Activated T-helper 2 cell treated with anti-CD3 and anti-CD28 coated beads, Interferon-gamma antibody, Interleukin-2, Interleukin-4, amounts not matched to agents 10 μg/mL and 5 μg/mL and 100 μg/mL, durations not matched to agents 14 hours and 24 hours and 36 hours (primary cell): ENCODE measurements around the gene FBXW8. TPM values are rescaled to one million over a fixed set of nuclear protein-coding genes. Genes with fewer than 3 reads are reported as not detected.
"Not testable (repeated sequence)": the region's sequence is repeated elsewhere in the genome, so short reads cannot be mapped to it uniquely, and the experiment has no call there.

ENCODE experiments used
- DNase-seq: peaks from one replicate; pipeline ENCODE4 v3.0.0; 2021; ENCODE audit warnings: low spot score
- H3K27ac Mint-ChIP-seq: one replicate; pipeline ENCODE4 v1.8.0; 2021; ENCODE audit warnings: mixed read lengths
- H3K27me3 Mint-ChIP-seq: one replicate; pipeline ENCODE4 v1.8.0; 2021; ENCODE audit warnings: low read depth, mixed read lengths
- H3K36me3 Mint-ChIP-seq: one replicate; pipeline ENCODE4 v1.8.0; 2021; ENCODE audit warnings: low read depth, mixed read lengths
- H3K4me1 Mint-ChIP-seq: one replicate; pipeline ENCODE4 v1.8.0; 2021; ENCODE audit warnings: low read depth, mixed read lengths
- H3K4me3 Mint-ChIP-seq: one replicate; pipeline ENCODE4 v1.8.0; 2021; ENCODE audit warnings: low read depth, mild to moderate bottlenecking, moderate library complexity, mixed read lengths
- H3K9me3 Mint-ChIP-seq: one replicate; pipeline ENCODE4 v1.8.0; 2021; ENCODE audit warnings: mixed read lengths
- intact Hi-C: fragments of 100-400 bp; cut with micrococcal nuclease; formaldehyde crosslinking; loops from one replicate; pipeline ENCODE4 v1.15.1; 2023
- total RNA-seq: library from RNA; stranded (reverse); gene quantifications from 2 replicates; pipeline ENCODE4 v1.2.3, GENCODE V29; 2022

FBXW8 gene
- total RNA-seq, 1 donor from 2014 or later = 3.3 TPM

DNA sequence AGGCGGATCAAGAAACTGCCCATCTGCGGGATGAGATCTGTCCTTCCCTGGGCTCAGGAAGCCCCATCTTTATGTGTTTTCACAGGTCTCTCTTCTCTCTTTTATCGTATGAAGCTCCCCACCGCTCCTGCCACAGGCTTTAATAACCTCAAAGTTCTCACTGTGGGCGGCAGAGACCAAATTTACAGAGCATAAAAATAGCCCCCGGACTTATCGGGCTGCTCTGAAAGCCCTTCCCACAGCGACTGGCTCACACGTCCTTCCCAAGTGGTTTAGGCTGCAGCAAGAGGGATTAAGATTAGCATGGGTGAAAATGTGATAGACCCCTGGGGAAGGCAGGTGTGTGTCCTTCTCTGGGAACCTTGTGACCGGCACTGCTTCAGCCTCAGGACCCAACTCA is 140.6 kb downstream of the FBXW8 start:
- Mint-ChIP-seq H3K4me1 (no peaks in the 10 kb centered on the region), H3K27ac (no peak overlapping the region), H3K27me3 (no peaks in the 10 kb centered on the region), H3K36me3 (peaks cover 5% of the 10 kb centered on the region), H3K4me3 (no peak overlapping the region), H3K9me3 (no peaks in the 10 kb centered on the region)
- DNase-seq = no peak
- intact Hi-C loops = no loop called here

DNA sequence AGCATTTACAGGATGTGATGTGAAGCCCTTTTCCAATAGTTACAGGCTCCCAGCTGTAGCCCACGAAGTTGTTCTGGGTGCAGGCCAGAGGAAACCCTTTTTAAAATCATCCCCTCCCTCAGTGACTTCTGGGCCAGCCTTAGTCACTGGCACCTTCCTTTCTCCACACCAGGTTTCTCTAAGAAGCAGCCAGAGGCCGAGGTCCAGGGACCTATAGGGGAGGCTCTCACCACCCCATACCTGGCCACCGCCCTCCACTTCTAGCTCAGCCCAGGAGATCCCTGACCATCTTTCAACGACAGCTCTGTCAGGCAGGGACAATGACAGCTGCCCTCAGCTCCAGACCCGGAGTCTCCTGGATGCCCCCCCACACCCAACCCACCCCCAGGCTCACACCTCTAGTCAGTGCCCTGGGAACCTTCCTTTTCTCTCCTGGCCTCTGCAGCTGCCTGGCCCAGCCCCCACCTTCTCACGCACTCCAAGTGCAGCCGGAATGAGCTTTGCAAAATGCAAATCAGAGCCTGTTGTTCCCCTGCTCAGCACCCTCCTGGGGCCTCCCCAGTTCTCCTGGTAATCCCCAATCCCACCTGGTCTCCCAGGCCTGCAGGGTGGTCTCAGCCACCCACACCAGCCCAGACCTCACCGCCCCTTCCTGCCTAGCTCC is 141.8 kb downstream of the FBXW8 start:
- Mint-ChIP-seq H3K27me3 (no peaks in the 10 kb centered on the region), H3K9me3 (no peaks in the 10 kb centered on the region), H3K4me3 (no peak overlapping the region), H3K27ac (no peak overlapping the region), H3K36me3 (peaks cover 13% of the 10 kb centered on the region), H3K4me1 (no peaks in the 10 kb centered on the region)
- intact Hi-C loops = no loop called here
- no peak for DNase-seq

DNA sequence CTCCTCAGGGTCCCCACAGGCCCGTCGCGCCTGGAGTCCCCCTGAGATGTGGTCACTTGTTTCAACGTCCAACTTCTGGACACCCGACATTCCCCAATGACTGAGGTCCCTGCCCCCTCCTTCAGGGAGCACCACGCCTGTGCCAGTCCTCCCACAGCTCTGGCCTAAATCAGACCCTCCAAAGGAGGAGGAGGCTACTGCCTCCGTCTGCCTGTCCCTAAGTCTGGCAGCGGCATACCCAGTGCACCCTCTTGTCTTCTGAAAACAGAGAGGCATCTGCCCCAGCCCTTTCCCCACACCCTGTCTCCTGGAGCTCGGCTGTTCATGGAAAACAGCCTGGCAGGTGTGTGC is 142.3 kb downstream of the FBXW8 start:
- Mint-ChIP-seq H3K9me3 (no peaks in the 10 kb centered on the region), H3K27me3 (no peaks in the 10 kb centered on the region), H3K36me3 (peaks cover 13% of the 10 kb centered on the region), H3K4me1 (peaks cover under 1% of the 10 kb centered on the region), H3K27ac (no peak overlapping the region), H3K4me3 (no peak overlapping the region)
- DNase-seq = no peak
- intact Hi-C loops = no loop called here

- Mint-ChIP-seq H3K4me3 (no peak overlapping the region), H3K9me3 (no peaks in the 10 kb centered on the region), H3K27ac (no peak overlapping the region), H3K36me3 (peaks cover 12% of the 10 kb centered on the region), H3K4me1 (peaks cover 2% of the 10 kb centered on the region), H3K27me3 (no peaks in the 10 kb centered on the region)
- intact Hi-C loops = no loop called here
- no peak for DNase-seq
Measured at GRCh38 chr12:117053597-117054201, 142.9 kb downstream of the FBXW8 start.

DNA sequence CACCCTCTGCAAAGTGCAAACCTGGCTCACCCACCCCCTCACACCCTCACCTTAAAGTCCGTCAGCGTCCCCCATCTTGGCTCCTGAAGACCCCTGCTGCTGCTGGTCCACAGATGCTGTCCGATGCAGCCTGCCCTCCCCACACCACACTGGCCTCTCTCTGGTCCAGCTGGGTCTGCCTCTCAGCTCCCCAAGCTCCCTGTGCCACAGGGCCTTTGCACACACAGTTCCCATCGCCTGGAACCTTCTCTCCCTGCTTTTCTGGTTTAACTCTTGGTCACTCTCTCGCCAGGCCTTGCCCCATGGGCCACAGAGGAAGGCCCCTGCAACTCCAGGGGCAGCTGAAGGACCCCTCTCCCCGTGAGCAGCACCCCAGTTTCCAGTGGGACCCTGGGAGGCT is 143.5 kb downstream of the FBXW8 start:
- Mint-ChIP-seq H3K4me3 (no peak overlapping the region), H3K9me3 (no peaks in the 10 kb centered on the region), H3K27me3 (no peaks in the 10 kb centered on the region), H3K27ac (no peak overlapping the region), H3K36me3 (peaks cover 12% of the 10 kb centered on the region), H3K4me1 (peaks cover 2% of the 10 kb centered on the region)
- intact Hi-C loops = no loop called here
- no peak for DNase-seq

GRCh38 chr12:117057626-117058025 is 146.9 kb downstream of the FBXW8 start:
- intact Hi-C loops, H3K27me3 Mint-ChIP-seq: not testable (repeated sequence)

GRCh38 chr12:117058442-117059072 is 147.8 kb downstream of the FBXW8 start:
- H3K36me3 Mint-ChIP-seq = peaks cover 16% of the 10 kb centered on the region
- no peak overlapping the region for H3K27ac Mint-ChIP-seq
- DNase-seq = no peak
- intact Hi-C loops = no loop called here
- H3K4me3 Mint-ChIP-seq = no peak overlapping the region
- H3K27me3 Mint-ChIP-seq = no peaks in the 10 kb centered on the region
- no peaks in the 10 kb centered on the region for H3K9me3 Mint-ChIP-seq
- H3K4me1 Mint-ChIP-seq = peaks cover 20% of the 10 kb centered on the region

More at GRCh38 chr12:117057626-117058025, 146.9 kb downstream of the FBXW8 start:
- H3K9me3 Mint-ChIP-seq, DNase-seq, H3K27ac Mint-ChIP-seq, H3K4me3 Mint-ChIP-seq: not testable (repeated sequence)
- Mint-ChIP-seq H3K4me1 (peaks cover 11% of the 10 kb centered on the region), H3K36me3 (peaks cover 12% of the 10 kb centered on the region)

GRCh38 chr12:117059156-117059555 is 148.4 kb downstream of the FBXW8 start:
- H3K36me3 Mint-ChIP-seq = peaks cover 16% of the 10 kb centered on the region
- no peaks in the 10 kb centered on the region for H3K27me3 Mint-ChIP-seq
- H3K4me3 Mint-ChIP-seq = no peak overlapping the region
- no peak for DNase-seq
- peaks cover 26% of the 10 kb centered on the region for H3K4me1 Mint-ChIP-seq
- H3K27ac Mint-ChIP-seq = no peak overlapping the region
- H3K9me3 Mint-ChIP-seq = no peaks in the 10 kb centered on the region
- intact Hi-C loops = no loop called here

GRCh38 chr12:117060246-117060928 is 149.6 kb downstream of the FBXW8 start:
- Mint-ChIP-seq H3K36me3 (peaks cover 16% of the 10 kb centered on the region), H3K27ac (no peak overlapping the region), H3K4me1 (peaks cover 37% of the 10 kb centered on the region), H3K4me3 (no peak overlapping the region), H3K27me3 (no peaks in the 10 kb centered on the region), H3K9me3 (no peaks in the 10 kb centered on the region)
- intact Hi-C loops = no loop called here
- DNase-seq = no peak

DNA sequence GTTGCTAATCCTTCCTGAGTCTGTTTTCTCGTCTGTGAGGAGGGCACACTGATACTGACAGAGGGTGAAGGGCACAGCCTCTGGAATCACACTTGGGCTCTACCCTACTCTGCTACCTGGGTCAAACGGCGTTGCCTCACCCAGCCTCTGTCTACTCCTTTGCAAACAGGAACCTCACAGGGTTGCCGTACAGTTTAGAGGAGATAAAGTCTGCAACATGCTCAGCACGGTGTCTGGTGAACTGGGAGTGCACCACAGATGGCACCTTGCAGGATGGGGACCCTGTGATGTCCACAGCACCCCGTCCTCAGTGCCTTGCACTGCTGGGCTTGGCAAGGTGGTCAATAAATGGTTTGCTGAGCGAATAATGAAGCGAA is 150.2 kb downstream of the FBXW8 start:
- intact Hi-C loops = no loop called here
- no peak for DNase-seq
- no peak overlapping the region for H3K27ac Mint-ChIP-seq
- H3K4me1 Mint-ChIP-seq = peaks cover 41% of the 10 kb centered on the region
- H3K27me3 Mint-ChIP-seq = no peaks in the 10 kb centered on the region
- peaks cover 14% of the 10 kb centered on the region for H3K36me3 Mint-ChIP-seq
- H3K9me3 Mint-ChIP-seq = no peaks in the 10 kb centered on the region
- H3K4me3 Mint-ChIP-seq = no peak overlapping the region

- DNase-seq = no peak
- Mint-ChIP-seq H3K27ac (no peak overlapping the region), H3K27me3 (no peaks in the 10 kb centered on the region), H3K9me3 (no peaks in the 10 kb centered on the region), H3K4me3 (no peak overlapping the region), H3K36me3 (peaks cover 13% of the 10 kb centered on the region), H3K4me1 (peaks cover 43% of the 10 kb centered on the region)
- intact Hi-C loops = loop anchor here (2.0 kb wide), 1 partner anchor 37 kb away; the partner anchor contains the start of gene TESC
Measured at GRCh38 chr12:117061555-117062079, 150.9 kb downstream of the FBXW8 start.

DNA sequence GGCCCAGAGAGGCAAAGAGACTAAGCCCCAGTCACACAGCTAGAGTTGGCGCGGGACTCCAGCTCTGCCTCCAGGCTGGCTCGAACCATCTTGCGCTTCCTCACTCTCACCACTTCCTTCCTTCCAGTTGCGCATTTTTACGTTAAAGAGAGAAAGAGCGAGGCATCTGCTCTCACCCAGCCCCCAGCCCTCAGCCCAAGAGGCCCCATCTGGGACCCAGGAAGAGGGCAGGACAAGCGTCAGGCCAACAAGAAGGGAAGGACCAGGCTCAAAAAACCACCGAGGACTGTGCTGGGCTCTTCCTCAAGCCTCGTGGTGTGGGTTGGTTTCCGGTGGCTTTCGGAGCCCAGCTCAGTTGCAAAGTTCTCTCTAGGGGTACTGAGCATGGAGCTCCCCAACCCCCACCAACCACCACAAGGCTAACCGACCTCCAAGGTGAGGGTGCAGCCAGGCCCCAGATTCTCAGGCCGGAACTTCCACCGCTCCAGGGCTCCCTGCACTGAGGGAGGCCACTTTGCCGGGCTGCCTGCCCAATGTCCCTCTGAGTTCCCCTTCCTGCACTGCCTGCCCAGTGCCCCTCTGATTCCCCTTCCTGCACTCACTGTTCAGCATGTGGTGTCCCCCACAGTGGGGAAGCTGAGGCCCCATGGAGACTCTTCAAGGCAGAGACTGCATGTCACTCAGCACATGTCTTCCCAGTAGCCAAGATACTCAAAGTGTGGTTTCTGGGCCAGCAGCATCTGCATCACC is 152.6 kb downstream of the FBXW8 start:
- Mint-ChIP-seq H3K4me1 (peaks cover 41% of the 10 kb centered on the region), H3K27ac (peak overlapping the region; percentile 90), H3K27me3 (no peaks in the 10 kb centered on the region), H3K36me3 (peaks cover 4% of the 10 kb centered on the region), H3K4me3 (peak overlapping the region; percentile 46), H3K9me3 (no peaks in the 10 kb centered on the region)
- intact Hi-C loops = loop anchor here (2.0 kb wide), 1 partner anchor 35 kb away; the partner anchor contains the start of gene TESC
- DNase-seq = peak; percentile 34
